ENCODE measurements around the gene HRC.

Gene HRC

GRCh38 chr19:49111218-49111998 is 43.8 kb downstream of the HRC start:
- DNase-seq, result no peak

GRCh38 chr19:49110567-49110966 is 44.6 kb downstream of the HRC start:
- no peak for DNase-seq

- DNase-seq, result no peak
Observed at GRCh38 chr19:49109569-49110233, 45.5 kb downstream of the HRC start.

- no peak for DNase-seq
Observed at GRCh38 chr19:49109051-49109450, 46.1 kb downstream of the HRC start.

- DNase-seq, result no peak
Observed at GRCh38 chr19:49107625-49108459, 47.4 kb downstream of the HRC start.

GRCh38 chr19:49106648-49107135 is 48.5 kb downstream of the HRC start:
- DNase-seq, result peak; percentile 32 to 38

- DNase-seq, result no peak
Observed at GRCh38 chr19:49104229-49104864, 50.8 kb downstream of the HRC start.

GRCh38 chr19:49103331-49104085 is 51.7 kb downstream of the HRC start:
- no peak for DNase-seq

GRCh38 chr19:49102303-49102702 is 52.9 kb downstream of the HRC start:
- no peak for DNase-seq

All from hippocampal formation (tissue), 2 donors.